Hypothalamus (tissue), 51 donors: ENCODE data around the gene LLCFC1.
"Not testable (repeated sequence)": the region's sequence is repeated elsewhere in the genome, so short reads cannot be mapped to it uniquely, and the experiment has no call there.

Source experiments
- DNase-seq, 51 donors: peaks; one replicate each; lab custom pipeline; 2025; lab: John Stamatoyannopoulos, UW

Gene LLCFC1

DNA sequence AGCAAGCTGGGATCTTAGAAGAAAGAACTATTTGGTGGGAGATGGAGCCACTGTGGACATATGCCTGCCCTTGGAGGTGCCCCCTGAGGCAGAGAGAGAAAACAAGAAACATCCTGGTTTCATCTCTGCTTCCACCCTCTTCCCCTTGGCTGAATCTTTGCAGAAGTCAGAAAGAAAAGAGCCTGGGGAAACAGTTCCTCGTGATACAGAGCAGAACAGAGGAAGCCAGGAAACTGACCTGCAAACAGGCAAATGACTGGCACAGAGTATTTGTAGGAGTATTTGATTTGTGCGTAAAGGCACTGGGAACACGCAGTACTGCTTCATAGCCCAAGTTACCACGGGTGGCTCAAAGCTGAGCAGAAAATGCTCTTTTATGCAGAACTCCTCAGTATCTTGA lies 29.9 kb downstream of the LLCFC1 start:
- no peak for DNase-seq

DNA sequence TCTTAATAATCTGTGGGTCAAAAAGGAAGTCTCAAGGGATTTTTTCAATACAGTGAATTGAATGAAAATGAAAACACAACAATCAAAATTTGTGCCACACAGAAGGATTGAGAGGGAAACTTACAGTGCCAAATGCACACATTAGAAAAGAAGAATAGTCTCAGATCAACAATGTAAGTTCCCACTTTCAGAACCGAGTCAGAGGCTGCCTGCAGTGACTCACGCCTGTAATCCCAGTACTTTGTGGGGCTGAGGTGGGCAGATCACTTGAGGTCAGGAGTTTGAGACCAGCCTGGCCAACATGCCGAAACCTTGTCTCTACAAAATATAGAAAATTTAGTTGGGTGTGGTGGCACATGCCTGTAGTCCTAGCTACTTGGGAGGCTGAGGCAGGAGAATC lies 35.3 kb downstream of the LLCFC1 start:
- DNase-seq, result no peak

DNA sequence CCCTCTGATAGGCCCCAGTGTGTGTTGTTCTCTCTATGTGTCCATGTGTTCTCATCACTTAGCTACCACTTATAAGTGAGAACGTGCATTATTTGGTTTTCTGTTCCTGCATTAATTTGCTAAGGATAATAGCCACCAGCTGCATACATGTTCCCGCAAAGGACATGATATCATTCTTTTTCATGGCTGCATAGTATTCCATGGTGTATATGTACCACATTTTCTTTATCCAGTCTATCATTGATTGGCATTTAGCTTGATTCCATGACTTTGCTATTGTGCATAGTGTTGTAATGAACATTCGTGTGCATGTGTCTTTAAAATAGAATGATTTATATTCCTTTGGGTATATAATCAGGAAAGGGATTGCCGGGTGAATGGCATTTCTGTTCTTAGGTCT lies 39.1 kb downstream of the LLCFC1 start:
- not testable (repeated sequence) for DNase-seq

DNA sequence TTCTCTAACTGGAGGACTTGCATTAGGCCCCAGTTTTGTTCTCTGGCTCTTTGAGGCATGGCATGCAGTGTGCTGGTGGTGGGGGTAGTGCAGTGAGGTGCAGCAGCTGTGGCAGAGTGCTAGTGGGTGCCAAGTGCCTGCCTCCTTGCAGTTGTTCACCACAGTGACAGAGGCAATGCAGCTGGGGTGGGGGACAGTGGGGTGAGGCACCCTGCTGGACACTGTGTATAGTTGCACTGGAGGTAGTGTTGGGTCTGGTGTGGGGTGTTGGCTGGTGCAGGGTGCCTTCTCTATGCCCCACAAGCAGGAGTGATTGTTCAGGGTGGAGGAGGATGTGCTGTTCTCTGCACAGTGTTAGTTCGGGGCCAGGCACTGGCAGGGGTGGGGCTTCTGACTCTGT lies 44.5 kb downstream of the LLCFC1 start:
- DNase-seq, result no peak

DNA sequence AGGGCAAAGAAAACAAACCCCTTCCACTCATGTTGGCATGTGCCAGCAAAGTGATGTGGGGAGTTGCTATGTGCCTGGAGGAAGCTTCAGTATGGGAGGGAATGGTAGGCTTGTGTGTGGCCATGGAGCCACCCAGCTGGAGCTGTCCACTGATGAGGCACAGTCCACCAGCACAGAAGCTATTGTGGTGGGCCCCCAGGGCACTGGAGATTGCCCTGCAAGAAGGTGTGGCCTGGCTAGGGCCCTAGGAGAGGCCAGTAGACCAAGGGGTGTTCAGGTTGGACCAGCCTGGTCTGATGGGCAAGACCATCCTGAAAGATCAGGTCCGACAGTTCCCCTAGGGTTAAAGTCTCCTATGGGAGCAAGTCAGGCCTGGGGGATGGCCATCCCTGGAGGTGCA lies 45.0 kb downstream of the LLCFC1 start:
- no peak for DNase-seq
